DOHH2 (cell line): Measurements from ENCODE around the gene CEBPA.

Experiments
- EZH2phosphoT487 ChIP-seq: fragments of 200-600 bp; sonication (generic); IDR thresholded peaks from 2 replicates; pipeline ENCODE4 v1.6.1; 2017; ENCODE audit warnings: borderline replicate concordance, mild to moderate bottlenecking, antibody characterized with exemption, low read length, moderate library complexity, mixed read lengths
- TF ChIP-seq, protein P1 (sequence below): fragments of 200-600 bp; sonication (generic); IDR thresholded peaks from one replicate; pipeline ENCODE4 v1.5.1; 2014; ENCODE audit warnings: antibody characterized with exemption, mild to moderate bottlenecking, low read depth, low read length; ENCODE audit not compliant: poor library complexity, severe bottlenecking

GRCh38 chr19:33325920-33326319 is 23.6 kb upstream of the CEBPA start:
- TF ChIP-seq, protein P1, sequence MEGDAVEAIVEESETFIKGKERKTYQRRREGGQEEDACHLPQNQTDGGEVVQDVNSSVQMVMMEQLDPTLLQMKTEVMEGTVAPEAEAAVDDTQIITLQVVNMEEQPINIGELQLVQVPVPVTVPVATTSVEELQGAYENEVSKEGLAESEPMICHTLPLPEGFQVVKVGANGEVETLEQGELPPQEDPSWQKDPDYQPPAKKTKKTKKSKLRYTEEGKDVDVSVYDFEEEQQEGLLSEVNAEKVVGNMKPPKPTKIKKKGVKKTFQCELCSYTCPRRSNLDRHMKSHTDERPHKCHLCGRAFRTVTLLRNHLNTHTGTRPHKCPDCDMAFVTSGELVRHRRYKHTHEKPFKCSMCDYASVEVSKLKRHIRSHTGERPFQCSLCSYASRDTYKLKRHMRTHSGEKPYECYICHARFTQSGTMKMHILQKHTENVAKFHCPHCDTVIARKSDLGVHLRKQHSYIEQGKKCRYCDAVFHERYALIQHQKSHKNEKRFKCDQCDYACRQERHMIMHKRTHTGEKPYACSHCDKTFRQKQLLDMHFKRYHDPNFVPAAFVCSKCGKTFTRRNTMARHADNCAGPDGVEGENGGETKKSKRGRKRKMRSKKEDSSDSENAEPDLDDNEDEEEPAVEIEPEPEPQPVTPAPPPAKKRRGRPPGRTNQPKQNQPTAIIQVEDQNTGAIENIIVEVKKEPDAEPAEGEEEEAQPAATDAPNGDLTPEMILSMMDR: no peak
- TF ChIP-seq EZH2phosphoT487: no peak
